Measurements from ENCODE around the gene KRTAP12-2. TPM values are rescaled to one million over a fixed set of nuclear protein-coding genes. Genes with fewer than 3 reads are reported as not detected.

Gene KRTAP12-2
- total RNA-seq, 1 experiment from 2014 or later: not detected

DNA sequence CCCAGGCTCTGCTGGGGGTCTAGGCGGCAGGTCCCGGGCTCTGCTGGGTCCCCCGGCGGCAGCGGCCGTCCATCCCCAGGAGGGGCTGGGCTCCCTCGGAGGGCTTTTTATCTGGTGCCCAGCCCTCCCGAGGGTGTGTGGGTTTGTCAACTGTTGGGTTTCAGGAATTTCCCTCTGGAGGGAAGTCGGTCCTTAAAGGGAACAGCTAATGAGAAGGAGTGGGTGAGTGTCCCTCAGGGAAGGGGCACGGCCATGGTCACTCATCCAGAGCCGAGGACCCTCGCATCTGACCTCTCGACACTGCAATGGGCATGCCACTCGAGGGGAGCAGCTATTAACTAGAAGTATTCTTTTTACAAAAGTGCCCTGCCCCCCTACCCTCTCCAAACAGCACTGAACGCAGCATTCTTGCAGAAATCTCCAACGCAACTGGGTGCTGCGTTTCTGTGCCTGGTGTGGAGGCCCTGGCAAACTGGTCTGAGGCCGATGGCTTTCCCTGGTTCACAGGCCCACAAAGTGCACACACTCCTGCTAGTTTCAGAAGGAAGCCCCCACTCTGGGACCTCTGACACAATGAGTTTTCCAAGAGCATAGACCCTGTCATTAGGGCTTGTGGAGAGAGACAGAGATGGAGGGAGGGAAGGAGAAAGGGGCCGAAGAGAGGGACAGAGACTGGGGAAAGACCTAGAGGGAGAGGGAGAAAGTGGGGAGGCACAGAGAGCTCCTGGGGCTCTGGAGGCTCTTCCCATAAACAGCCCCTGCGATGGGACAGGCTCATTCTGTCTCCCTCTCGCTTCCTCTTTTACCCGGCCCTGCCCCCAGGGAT is 45.7 kb upstream of the KRTAP12-2 start:
- no peak overlapping the region for H3K4me3 Mint-ChIP-seq (ENCODE audit: low read depth, unreplicated experiment)
- H3K9me3 Mint-ChIP-seq (ENCODE audit: low read depth, unreplicated experiment): no peaks in the 10 kb centered on the region
- BruUV-seq (replicated peaks): no TSS peak
- no peak overlapping the region for H3K27ac Mint-ChIP-seq (ENCODE audit: unreplicated experiment)
- intact Hi-C loops (cut with micrococcal nuclease; ENCODE audit: unreplicated experiment): no loop called here
- no peaks in the 10 kb centered on the region for H3K4me1 Mint-ChIP-seq (ENCODE audit: low read depth, unreplicated experiment)
- H3K36me3 Mint-ChIP-seq (ENCODE audit: insufficient read depth, unreplicated experiment): no peaks in the 10 kb centered on the region
- CTCF ChIA-PET: interaction anchor here (1.3 kb wide), 1 partner anchor 47 kb away, joined by 8 read pairs; no protein-coding TSS in a partner anchor
- TF ChIP-seq, protein P1, sequence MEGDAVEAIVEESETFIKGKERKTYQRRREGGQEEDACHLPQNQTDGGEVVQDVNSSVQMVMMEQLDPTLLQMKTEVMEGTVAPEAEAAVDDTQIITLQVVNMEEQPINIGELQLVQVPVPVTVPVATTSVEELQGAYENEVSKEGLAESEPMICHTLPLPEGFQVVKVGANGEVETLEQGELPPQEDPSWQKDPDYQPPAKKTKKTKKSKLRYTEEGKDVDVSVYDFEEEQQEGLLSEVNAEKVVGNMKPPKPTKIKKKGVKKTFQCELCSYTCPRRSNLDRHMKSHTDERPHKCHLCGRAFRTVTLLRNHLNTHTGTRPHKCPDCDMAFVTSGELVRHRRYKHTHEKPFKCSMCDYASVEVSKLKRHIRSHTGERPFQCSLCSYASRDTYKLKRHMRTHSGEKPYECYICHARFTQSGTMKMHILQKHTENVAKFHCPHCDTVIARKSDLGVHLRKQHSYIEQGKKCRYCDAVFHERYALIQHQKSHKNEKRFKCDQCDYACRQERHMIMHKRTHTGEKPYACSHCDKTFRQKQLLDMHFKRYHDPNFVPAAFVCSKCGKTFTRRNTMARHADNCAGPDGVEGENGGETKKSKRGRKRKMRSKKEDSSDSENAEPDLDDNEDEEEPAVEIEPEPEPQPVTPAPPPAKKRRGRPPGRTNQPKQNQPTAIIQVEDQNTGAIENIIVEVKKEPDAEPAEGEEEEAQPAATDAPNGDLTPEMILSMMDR (IDR thresholded peaks at IDR 0.05; ENCODE audit: unreplicated experiment): no peak
- H3K27me3 Mint-ChIP-seq (ENCODE audit: unreplicated experiment): peaks cover 88% of the 10 kb centered on the region
- DNase-seq: no peak

DNA sequence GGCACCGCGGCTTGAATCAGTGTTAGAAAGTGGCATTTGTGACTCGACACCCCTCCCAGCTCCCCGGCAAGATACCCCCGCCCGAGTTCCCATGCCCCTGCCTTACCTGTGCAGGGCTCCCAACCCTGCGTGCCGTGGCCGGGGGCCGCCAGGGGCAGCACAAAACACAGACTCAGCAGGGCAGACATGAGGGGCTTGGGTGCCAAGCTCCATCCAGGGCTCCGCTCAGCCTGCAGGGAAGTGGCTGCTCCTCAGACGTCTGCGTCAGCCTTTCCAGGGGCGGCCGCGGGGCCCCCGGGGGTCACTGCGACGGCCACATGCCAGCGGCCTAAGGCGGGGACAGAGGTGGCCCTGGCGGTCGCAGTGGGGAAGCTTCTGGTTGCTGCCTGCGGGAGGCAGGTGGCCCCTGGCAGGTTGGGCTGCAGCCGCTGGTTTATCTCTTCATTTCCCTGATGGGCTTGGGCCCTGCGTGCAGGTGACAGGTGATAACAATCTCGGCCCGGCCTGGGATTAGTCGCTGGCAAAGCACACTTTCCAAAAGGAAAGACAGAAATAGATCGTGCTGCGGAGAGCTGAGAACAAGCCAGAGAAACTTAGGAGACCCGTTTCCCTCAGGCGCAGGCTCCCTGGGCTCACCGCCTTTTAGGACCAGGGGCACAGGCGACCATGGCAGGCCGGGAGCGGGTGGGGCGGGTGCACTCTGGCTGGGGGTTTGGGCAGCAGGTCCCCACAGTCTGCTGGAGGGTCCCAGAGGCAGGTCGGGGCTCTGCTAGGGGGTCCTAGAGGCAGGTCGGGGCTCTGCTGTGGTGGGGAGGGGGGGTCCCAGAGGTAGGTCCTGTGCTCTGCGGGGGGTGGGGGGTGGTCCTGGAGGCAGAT is 44.8 kb upstream of the KRTAP12-2 start, which contains the start of gene TSPEAR:
Gene TSPEAR, minus strand, starts transcription at position 246 of the 876 bp plus-strand sequence. Its CDS starts 58 bp downstream, at position 188.
- H3K9me3 Mint-ChIP-seq (ENCODE audit: low read depth, unreplicated experiment): no peaks in the 10 kb centered on the region

DNA sequence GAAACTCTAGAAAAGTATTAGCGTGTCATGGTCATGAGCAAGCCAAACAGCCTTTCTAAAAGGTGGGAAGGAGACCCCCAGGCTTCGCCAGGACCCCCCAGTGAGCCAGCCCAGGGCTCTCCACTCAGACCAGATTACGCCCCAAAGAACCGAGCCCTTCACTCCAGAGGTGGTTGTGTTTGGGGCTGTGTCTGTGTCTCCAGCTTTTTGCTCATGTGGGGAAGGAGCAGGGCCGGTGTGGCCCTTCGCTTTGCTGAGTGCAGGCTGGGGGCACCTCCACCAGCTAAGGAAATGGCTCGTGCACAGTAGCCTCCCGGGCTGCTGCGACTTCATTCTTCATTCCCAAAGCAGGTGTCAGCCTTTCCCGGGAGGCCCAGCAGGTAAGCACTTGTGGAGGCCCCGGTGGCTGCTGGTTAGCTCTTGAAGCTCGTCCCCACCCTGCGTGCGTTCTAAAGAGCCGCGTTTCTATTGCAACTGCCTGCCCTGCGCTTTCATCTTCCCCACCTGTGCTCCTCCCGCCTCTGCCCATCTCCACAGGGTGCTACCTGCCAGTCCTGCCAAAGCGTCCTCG is 44.1 kb upstream of the KRTAP12-2 start:
- no peak for DNase-seq
- CTCF ChIA-PET: interaction anchor here (0.6 to 1.3 kb wide), 3 partner anchors 16 to 49 kb away, joined by 4 to 8 read pairs (median 8); no protein-coding TSS in a partner anchor
- no peak overlapping the region for H3K27ac Mint-ChIP-seq (ENCODE audit: unreplicated experiment)
- TF ChIP-seq, protein P1 (IDR thresholded peaks at IDR 0.05; ENCODE audit: unreplicated experiment): no peak
- H3K4me3 Mint-ChIP-seq (ENCODE audit: low read depth, unreplicated experiment): no peak overlapping the region
- H3K36me3 Mint-ChIP-seq (ENCODE audit: insufficient read depth, unreplicated experiment): no peaks in the 10 kb centered on the region
- H3K9me3 Mint-ChIP-seq (ENCODE audit: low read depth, unreplicated experiment): peaks cover 2% of the 10 kb centered on the region
- intact Hi-C loops (cut with micrococcal nuclease; ENCODE audit: unreplicated experiment): no loop called here
- no TSS peak for BruUV-seq (replicated peaks)
- H3K27me3 Mint-ChIP-seq (ENCODE audit: unreplicated experiment): peaks cover 86% of the 10 kb centered on the region
- H3K4me1 Mint-ChIP-seq (ENCODE audit: low read depth, unreplicated experiment): no peaks in the 10 kb centered on the region

More for the DNA sequence above, 44.8 kb upstream of the KRTAP12-2 start, which contains the start of gene TSPEAR:
- peaks cover 88% of the 10 kb centered on the region for H3K27me3 Mint-ChIP-seq (ENCODE audit: unreplicated experiment)
- no peak for DNase-seq
- H3K27ac Mint-ChIP-seq (ENCODE audit: unreplicated experiment): no peak within 1 kb of the TSS
- no peaks in the 10 kb centered on the region for H3K4me1 Mint-ChIP-seq (ENCODE audit: low read depth, unreplicated experiment)
- H3K36me3 Mint-ChIP-seq (ENCODE audit: insufficient read depth, unreplicated experiment): no peaks in the 10 kb centered on the region
- BruUV-seq (replicated peaks): no TSS peak
- intact Hi-C loops (cut with micrococcal nuclease; ENCODE audit: unreplicated experiment): no loop called here
- TF ChIP-seq, protein P1 (IDR thresholded peaks at IDR 0.05; ENCODE audit: unreplicated experiment): no peak
- CTCF ChIA-PET: interaction anchor here (1.3 kb wide), 1 partner anchor 48 kb away, joined by 8 read pairs; no protein-coding TSS in a partner anchor
- H3K4me3 Mint-ChIP-seq (ENCODE audit: low read depth, unreplicated experiment): no peak within 1 kb of the TSS

DNA sequence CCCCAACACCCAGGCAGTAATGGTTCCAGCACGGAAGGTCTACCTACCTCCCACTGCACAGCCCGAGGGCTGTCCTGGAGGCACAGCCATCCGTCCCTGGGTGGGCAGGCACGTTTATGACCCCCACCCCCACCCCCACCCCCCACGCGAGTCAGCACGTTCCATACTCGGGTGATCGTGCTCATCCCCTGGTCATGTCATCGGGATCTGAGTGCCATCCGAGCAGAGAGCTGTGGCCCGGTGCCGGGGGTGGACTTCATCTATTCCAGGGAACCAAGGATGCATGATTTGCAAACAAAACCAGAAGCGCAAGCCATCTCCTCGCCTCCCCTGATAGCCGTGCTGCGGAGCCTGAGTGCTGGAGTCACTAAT is 43.6 kb upstream of the KRTAP12-2 start:
- TF ChIP-seq, protein P1 (IDR thresholded peaks at IDR 0.05; ENCODE audit: unreplicated experiment): no peak
- BruUV-seq (replicated peaks): no TSS peak
- Mint-ChIP-seq H3K27me3 (ENCODE audit: unreplicated experiment) (peaks cover 86% of the 10 kb centered on the region), H3K27ac (ENCODE audit: unreplicated experiment) (no peak overlapping the region), H3K4me3 (ENCODE audit: low read depth, unreplicated experiment) (no peak overlapping the region), H3K4me1 (ENCODE audit: low read depth, unreplicated experiment) (no peaks in the 10 kb centered on the region), H3K36me3 (ENCODE audit: insufficient read depth, unreplicated experiment) (no peaks in the 10 kb centered on the region), H3K9me3 (ENCODE audit: low read depth, unreplicated experiment) (peaks cover 3% of the 10 kb centered on the region)
- intact Hi-C loops (cut with micrococcal nuclease; ENCODE audit: unreplicated experiment): no loop called here
- CTCF ChIA-PET: interaction anchor here (0.6 to 1.2 kb wide), 3 partner anchors 17 to 23 kb away, joined by 4 to 8 read pairs (median 4); no protein-coding TSS in a partner anchor
- DNase-seq: no peak
